ENCODE results near the gene AURKA.

DNA sequence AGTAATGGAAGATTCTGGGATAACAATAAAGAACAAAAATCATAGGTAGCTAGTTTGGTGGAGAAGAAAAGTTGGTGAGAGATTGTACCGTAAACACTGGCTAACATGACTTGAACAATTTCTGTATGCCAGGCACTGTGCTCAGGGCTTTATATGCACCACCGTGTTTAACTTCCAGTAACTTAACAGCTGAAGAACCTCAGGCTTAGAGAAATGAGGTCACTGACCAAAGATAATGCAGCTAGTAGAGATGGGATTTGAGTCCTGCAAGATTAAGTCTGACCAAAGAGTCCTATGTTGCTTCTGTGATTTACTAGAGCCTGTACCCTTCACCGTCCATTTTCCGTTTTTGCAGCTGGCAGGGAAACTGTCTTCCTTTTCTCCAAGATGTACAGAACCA is 3.2 kb upstream of the AURKA start:
- TF ChIP-seq, protein P1, sequence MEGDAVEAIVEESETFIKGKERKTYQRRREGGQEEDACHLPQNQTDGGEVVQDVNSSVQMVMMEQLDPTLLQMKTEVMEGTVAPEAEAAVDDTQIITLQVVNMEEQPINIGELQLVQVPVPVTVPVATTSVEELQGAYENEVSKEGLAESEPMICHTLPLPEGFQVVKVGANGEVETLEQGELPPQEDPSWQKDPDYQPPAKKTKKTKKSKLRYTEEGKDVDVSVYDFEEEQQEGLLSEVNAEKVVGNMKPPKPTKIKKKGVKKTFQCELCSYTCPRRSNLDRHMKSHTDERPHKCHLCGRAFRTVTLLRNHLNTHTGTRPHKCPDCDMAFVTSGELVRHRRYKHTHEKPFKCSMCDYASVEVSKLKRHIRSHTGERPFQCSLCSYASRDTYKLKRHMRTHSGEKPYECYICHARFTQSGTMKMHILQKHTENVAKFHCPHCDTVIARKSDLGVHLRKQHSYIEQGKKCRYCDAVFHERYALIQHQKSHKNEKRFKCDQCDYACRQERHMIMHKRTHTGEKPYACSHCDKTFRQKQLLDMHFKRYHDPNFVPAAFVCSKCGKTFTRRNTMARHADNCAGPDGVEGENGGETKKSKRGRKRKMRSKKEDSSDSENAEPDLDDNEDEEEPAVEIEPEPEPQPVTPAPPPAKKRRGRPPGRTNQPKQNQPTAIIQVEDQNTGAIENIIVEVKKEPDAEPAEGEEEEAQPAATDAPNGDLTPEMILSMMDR (conservative IDR thresholded peaks at IDR 0.05; ENCODE audit: low read depth, low read length): no peak
- TF ChIP-seq EZH2 (IDR thresholded peaks at IDR 0.05; ENCODE audit: low read length, unreplicated experiment) (no peak), EZH2phosphoT487 (IDR thresholded peaks at IDR 0.05; ENCODE audit: borderline replicate concordance, low read length) (no peak)
